Stimulated activated CD4-positive, alpha-beta T cell treated with anti-CD3 and anti-CD28 coated beads, Interleukin-1b, Interleukin-23, amount 100 ng/mL, for 24 hours (primary cell): Measurements from ENCODE around the gene ABTB2.

Experiments used
- DNase-seq, 4 experiments: peaks; one replicate each; pipeline ENCODE4 v3.0.0-alpha.2; 2020; ENCODE audit warnings: low read depth in 4 of 4, low spot score in 1 of 4

Gene ABTB2

GRCh38 chr11:34243600-34244464 is 114.0 kb downstream of the ABTB2 start:
- peak in 1 of 4 experiments; percentile 44 for DNase-seq

- no peak for DNase-seq
These were observed 115.7 kb downstream of the ABTB2 start for GRCh38 chr11:34242037-34242625.

GRCh38 chr11:34240150-34240494 is 117.7 kb downstream of the ABTB2 start:
- no peak for DNase-seq

- DNase-seq = no peak
These were observed 118.2 kb downstream of the ABTB2 start for GRCh38 chr11:34239465-34240149.

GRCh38 chr11:34238966-34239365 is 118.8 kb downstream of the ABTB2 start:
- DNase-seq = no peak

- DNase-seq = no peak
These were observed 119.3 kb downstream of the ABTB2 start for GRCh38 chr11:34238533-34238932.

- no peak for DNase-seq
These were observed 121.2 kb downstream of the ABTB2 start for GRCh38 chr11:34236572-34236971.

GRCh38 chr11:34235591-34236071 is 122.2 kb downstream of the ABTB2 start:
- no peak for DNase-seq

GRCh38 chr11:34235189-34235588 is 122.6 kb downstream of the ABTB2 start:
- no peak for DNase-seq

GRCh38 chr11:34234086-34234740 is 123.6 kb downstream of the ABTB2 start:
- DNase-seq = peak; percentile 24 to 80 (median 52)

- DNase-seq = no peak
These were observed 124.6 kb downstream of the ABTB2 start for GRCh38 chr11:34233215-34233614.

GRCh38 chr11:34232807-34233206 is 125.0 kb downstream of the ABTB2 start:
- no peak for DNase-seq

GRCh38 chr11:34226210-34226609 is 131.6 kb downstream of the ABTB2 start:
- no peak for DNase-seq

GRCh38 chr11:34225091-34225490 is 132.7 kb downstream of the ABTB2 start:
- no peak for DNase-seq

GRCh38 chr11:34224434-34224966 is 133.3 kb downstream of the ABTB2 start:
- DNase-seq = no peak

- no peak for DNase-seq
These were observed 133.9 kb downstream of the ABTB2 start for GRCh38 chr11:34223907-34224306.

- no peak for DNase-seq
These were observed 134.6 kb downstream of the ABTB2 start for GRCh38 chr11:34223021-34223813.

- no peak for DNase-seq
These were observed 135.8 kb downstream of the ABTB2 start for GRCh38 chr11:34222030-34222429.

- DNase-seq = no peak
These were observed 137.9 kb downstream of the ABTB2 start for GRCh38 chr11:34219941-34220370.

- DNase-seq = no peak
These were observed 138.5 kb downstream of the ABTB2 start for GRCh38 chr11:34219279-34219678.
